Mammary epithelial cell (primary cell): ENCODE data around the gene CSNK1E.

Experiments used
- EZH2 ChIP-seq: IDR thresholded peaks from 2 replicates; pipeline ENCODE4 v1.6.1; 2012; ENCODE audit warnings: low read length, inconsistent platforms, borderline replicate concordance
- TF ChIP-seq, protein P1 (sequence below), 2 donors: IDR thresholded peaks in 1 of 2; conservative IDR thresholded peaks in 1 of 2; 2 replicates each; pipeline ENCODE4 v1.5.1; 2011 to 2012; ENCODE audit warnings: inconsistent platforms in 2 of 2, low read length in 2 of 2, mild to moderate bottlenecking in 2 of 2, control low read depth in 1 of 2, low read depth in 1 of 2; ENCODE audit not compliant: insufficient read depth in 1 of 2; ENCODE audit errors: extremely low read depth in 1 of 2

DNA sequence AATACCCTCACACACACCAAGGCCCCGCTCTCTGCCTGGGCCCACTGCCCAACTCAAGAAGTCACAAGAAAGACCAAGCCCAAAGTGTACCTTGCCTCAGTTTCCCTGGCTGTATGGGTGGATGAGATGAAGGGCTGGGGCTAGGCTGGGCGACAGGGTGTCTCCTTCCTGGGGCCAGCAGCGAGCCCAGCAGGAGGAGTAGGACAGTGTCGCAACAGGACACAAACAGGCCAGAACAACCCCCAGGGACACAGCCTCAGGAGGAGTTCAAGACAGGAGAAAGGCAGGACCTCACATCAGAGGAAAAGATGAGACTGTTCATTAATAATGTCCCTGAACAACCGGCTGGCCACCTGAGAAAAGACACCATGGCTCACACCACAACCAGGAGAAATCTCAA, 13.3 kb downstream of the CSNK1E start:
- TF ChIP-seq, protein P1, sequence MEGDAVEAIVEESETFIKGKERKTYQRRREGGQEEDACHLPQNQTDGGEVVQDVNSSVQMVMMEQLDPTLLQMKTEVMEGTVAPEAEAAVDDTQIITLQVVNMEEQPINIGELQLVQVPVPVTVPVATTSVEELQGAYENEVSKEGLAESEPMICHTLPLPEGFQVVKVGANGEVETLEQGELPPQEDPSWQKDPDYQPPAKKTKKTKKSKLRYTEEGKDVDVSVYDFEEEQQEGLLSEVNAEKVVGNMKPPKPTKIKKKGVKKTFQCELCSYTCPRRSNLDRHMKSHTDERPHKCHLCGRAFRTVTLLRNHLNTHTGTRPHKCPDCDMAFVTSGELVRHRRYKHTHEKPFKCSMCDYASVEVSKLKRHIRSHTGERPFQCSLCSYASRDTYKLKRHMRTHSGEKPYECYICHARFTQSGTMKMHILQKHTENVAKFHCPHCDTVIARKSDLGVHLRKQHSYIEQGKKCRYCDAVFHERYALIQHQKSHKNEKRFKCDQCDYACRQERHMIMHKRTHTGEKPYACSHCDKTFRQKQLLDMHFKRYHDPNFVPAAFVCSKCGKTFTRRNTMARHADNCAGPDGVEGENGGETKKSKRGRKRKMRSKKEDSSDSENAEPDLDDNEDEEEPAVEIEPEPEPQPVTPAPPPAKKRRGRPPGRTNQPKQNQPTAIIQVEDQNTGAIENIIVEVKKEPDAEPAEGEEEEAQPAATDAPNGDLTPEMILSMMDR (conservative IDR thresholded peaks at IDR 0.05 in 1 of 2, IDR thresholded peaks at IDR 0.05 in 1 of 2; ENCODE audit: extremely low read depth in 1 of 2, insufficient read depth in 1 of 2, low read depth in 1 of 2, low read length in 2 of 2) = no peak
- no peak for TF ChIP-seq EZH2
